NCI-H774 (cell line): ENCODE data around the gene ZNF586.
A peak's percentile ranks its signal among the peaks of the same experiment; 100 is the strongest.
"Not testable (repeated sequence)": the region's sequence is repeated elsewhere in the genome, so short reads cannot be mapped to it uniquely, and the experiment has no call there.

ENCODE experiments used
- DNase-seq: peaks from one replicate; lab custom pipeline; 2025; lab: John Stamatoyannopoulos, UW

Gene ZNF586

DNA sequence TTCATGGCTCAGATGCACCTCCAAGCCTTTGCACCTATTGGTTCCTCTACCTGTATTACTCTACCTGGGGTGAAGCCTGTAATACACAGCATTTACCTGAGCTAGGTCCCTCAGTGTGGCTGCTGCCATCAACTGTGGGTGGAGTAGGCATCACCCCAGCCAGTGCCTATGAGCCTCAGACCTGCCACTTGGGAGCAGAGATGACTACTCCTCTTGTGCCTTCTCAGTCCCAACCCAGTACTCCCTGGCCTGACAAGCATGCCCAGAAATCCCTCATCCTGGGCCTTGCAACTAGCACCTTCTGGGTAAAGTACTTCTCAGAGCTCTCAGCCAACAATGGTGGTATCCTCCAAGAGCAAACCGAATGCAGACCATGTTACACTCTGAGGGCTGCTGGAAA is 27.1 kb downstream of the ZNF586 start:
- not testable (repeated sequence) for DNase-seq

DNA sequence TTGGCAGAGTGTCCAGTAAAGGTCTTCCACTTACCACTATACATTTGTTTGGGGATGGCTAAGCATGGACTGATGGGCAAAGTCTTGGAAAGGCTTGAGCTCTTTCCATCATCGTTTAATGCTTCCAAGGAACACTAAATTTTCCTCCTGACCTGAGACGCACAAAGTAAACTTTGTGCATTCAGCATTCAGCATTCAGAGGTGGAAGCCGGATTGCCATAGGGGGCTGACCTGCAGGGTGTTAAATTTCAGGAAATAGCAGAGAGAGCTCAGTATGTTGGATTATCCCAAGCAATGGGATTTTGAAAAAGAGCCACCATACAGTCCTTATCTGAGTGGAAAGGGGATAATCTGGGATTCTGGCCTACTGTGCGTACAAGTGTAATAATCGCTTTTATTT is 31.2 kb downstream of the ZNF586 start:
- no peak for DNase-seq

DNA sequence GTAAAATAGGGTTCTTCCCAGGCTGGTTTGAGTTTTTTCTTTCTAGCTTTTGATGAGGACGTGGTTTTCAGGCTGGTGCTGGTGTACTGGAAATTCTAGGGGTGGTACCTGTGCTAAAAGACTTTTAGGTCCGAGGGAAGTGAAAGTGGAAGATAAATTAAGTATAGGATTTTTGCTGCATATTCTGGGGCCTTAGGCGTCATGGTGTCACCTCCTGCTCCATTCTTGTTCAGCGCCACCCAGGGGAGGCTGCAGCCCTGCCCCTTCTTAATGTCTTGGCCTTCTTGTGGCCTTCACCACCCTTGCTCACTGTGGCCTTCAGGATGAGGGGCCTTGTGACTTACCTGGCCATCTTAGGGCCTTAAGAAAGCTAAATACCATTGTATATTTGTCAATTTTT is 32.8 kb downstream of the ZNF586 start:
- no peak for DNase-seq

GRCh38 chr19:57803265-57803593 is 33.8 kb downstream of the ZNF586 start:
- DNase-seq: no peak

GRCh38 chr19:57803594-57804325 is 34.3 kb downstream of the ZNF586 start:
- DNase-seq: no peak

- DNase-seq: no peak
These were observed 38.1 kb downstream of the ZNF586 start for GRCh38 chr19:57807541-57807940.

DNA sequence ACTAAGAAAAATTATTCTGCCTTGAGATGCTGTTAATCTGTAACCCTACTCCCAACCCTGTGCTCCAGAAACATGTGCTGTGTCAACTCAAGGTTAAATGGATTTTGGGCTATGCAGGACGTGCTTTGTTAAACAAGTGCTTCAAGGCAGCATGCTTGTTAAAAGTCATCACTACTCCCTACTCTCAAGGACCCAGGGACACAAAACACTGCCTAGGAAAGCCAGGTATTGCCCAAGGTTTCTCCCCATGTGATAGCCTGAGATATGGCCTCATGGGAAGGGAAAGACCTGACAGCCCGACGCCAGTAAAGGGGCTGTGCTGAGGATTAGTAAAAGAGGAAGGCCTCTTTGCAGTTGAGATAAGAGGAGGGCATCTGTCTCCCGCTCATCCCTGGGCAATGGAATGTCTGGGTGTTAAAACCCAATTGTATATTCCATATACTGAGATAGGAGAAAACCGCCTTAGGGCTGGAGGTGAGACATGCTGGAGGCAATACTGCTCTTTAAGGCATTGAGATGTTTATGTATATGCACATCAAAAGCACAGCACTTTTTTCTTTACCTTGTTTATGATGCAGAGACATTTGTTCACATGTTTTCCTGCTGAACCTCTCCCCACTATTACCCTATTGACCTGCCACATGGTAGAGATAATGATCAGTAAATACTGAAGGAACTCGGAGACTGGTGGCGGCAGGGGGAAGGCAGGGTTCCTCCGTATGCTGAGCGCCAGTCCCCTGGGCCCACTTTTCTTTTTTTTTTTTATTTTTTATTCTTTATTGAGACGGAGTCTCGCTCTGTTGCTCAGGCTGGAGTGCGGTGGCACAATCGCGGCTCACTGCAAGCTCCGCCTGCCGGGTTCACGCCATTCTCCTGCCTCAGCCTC is 41.2 kb downstream of the ZNF586 start:
- not testable (repeated sequence) for DNase-seq

DNA sequence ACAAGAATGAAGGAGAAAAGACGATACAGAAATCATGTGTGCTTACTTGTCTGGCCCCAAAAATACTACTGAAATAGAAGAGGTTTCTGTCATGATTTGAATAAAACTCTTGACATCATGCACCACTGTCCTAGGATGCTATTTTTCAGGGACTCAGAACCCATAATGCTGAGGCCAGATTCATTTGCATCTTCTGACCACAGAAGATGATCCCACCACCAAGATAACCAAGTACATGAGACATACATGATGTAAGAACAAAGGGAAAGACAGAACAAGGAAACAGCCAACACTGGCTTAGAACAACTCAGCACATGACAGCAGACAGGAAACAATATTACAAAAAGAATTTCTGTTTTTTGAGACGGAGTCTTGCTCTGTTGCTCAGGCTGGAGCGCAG is 42.8 kb downstream of the ZNF586 start:
- no peak for DNase-seq

DNA sequence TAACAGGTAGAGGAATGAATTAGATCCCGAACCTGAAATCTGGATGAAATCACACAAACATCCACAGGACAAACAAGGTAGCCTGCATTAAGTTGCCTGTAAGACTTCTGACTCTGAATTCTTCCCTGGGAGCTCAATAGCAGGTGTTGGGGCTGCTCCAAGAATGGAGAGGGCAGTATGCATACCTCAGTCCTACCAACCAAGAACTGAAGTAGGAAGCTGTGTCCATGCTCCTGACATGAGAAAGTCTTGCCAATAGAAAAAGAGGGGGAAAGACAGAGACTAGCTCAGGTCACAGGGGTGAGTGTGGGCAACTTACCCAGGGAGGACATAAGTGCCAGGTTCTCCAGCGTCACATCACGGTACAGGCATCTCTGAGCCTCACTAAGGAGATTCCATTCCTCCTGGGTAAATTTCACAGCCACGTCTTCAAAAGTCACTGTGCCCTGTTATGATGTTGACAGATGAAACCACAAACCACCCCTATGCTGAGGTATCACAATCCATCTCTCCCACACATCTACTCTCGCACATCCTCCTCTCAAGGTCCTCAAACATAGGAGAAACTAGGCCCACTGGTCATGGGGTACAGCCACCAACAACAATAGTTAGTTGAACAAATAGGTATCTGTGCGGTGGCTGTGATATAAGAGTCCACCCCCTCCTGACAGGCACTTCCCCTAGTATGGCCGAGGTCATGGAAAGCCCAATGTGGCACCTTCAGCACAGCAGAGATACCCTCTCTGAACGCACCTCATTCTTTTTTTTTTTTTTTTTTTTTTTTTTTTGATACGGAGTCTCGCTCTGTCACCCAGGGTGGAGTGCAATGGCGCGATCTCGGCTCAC is 43.7 kb downstream of the ZNF586 start:
- DNase-seq: not testable (repeated sequence)

DNA sequence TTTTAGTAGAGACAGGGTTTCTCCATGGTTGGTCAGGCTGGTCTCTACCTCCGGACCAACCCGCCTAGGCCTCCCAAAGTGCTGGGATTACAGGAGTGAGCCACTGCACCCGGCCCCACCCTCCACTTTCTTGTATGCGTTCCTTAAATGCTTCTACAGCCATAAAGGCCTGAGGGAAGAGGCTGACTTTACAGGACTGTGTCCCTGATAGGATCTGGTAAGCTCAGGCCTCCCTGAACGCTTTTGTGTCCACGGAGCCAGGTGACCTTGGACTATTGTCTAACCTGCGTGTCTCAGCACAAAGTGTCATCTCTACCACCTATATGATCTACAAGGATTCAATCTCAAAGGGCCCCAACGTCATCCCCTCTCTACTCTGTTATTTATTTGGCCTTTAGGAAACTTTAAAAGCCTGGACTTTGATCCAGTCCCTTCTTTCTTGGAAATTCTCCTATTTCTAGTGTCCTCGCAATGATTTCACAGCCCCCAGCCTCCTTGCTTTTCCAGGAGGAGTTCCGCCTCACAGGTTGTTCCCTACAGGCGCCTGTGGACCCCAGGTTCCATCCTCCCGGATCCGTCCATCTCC is 44.5 kb downstream of the ZNF586 start:
- no peak for DNase-seq

- peak; percentile 92 for DNase-seq
These were observed 45.2 kb downstream of the ZNF586 start, which contains the start of gene ZNF552 for GRCh38 chr19:57814505-57815246. TSS of gene ZNF552 (minus strand) at chr19:57814913. CDS start at chr19:57814743, 170 bp downstream.

DNA sequence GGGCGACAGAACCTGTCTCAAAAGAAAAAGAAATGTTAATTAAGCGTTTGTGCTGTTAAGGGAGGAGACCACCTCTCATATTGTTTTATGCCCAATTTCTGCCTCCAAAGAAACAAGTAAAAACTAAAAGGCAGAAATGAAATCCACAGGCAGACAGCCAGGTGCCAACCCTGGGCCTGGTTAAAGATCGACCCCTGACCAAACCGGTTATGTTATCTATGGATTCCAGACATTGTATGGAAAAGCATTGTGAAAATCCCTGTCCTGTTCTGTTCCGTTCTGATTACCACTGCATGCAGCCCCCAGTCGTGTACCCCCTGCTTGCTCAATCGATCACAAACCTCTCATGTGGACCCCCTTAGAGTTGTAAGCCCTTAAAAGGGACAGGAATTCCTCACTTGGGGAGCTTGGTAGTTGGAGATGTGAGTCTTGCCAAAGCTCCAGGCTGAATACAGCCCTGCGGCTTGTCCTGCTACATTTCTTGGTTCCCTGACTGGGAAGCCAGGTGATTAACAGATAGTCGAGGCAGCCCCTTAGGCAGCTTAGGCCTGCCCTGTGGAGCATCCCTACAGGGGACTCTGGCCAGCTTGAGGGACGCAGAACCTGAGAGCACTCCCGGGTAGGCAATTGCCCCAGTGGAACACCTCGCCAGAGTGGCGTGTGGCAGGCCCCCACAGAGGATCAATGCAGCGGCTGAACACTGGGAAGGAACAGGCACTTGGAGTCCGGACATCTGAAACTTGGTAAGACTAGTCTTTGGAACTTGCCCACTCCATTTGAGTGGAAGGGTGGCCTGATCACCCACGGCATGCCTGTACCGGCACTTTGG is 46.0 kb downstream of the ZNF586 start:
- no peak for DNase-seq

DNA sequence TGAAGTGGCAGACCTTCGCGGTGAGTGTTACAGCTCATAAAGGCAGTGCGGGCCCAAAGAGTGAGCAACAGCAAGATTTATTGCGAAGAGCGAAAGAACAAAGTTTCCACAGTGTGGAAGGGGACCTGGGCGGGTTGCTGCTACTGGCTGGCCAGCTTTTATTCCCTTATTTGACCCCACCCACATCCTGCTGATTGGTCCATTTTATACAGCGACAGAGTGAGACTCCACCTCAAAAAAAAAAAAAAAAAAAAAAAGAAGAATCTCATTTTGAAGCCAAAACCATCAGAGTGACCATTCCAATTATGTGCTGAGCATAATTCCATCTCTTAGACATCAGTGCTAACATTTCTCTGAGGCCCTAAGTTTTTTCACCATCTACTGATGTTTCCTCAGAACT is 47.2 kb downstream of the ZNF586 start:
- DNase-seq: no peak

DNA sequence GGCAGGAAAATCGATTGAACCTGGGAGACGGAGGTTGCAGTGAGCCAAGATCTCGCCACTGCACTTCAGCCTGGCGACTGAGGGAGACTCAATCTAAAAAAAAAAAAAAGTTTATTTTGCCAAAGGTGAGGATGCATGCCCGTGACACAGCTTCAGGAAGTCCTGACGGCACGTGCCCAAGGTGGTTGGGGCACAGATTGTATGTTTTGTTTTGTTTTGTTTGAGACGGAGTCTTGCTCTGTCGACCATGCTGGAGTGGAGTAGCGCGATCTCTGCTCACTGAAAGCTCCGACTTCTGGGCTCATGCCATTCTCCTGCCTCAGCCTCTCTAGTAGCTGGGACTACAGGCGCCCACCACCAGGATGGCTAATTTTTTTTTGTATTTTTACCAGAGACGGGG is 48.5 kb downstream of the ZNF586 start:
- DNase-seq: no peak

GRCh38 chr19:57818378-57818777 is 48.9 kb downstream of the ZNF586 start:
- DNase-seq: no peak

DNA sequence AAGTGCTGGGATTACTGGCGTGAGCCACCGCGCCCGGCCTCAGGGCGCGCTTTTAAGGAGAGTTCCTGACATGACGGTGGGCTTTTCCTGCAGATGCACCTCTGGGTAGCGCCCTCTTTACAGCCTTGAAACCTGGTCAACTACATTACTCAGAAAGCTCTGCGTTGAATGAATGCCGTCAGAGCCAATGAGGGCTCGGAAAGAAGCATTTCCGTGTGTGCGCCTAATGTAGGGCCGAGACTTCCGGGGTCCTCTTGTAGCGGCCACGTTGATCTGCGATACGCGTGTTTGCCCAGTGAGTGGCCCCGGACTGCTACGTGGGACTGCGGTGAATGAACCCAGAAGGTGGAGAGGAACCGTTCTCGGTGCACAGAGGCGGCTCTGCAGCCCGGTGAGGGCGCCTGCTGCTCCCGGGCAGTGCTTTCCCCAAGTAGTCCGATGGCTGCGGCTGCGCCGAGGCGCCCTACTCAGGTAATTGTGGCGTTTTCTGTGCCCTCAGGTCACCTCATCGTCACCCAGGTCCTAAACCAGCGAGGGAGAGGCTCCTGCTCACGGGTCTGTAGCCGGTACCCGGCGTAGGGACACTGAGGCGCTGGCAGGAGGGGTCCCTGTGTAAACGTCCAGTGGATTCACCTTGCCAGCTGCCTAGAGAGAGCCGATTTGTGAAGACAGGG is 50.1 kb downstream of the ZNF586 start:
- peak; percentile 82 for DNase-seq

DNA sequence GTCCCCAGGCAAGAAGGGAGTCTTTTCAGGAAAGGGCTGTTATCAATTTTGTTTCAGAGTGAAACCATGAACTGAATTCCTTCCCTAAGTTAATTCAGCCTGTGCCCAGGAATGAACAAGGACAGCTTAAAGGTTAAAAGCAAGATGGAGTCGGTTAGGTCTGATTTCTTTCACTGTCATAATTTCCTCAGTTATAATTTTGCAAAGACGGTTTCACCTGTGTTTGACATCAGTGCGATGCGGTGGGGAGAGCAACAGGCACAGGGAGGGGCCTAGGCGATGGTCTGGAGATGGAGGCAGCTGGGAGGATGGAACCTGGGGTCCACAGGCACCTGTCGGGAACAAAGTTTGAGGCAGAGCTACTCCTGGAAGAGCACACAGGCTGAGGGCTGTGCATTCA is 51.1 kb downstream of the ZNF586 start:
- no peak for DNase-seq

- DNase-seq: not testable (repeated sequence)
These were observed 51.6 kb downstream of the ZNF586 start for GRCh38 chr19:57821095-57821494.

- not testable (repeated sequence) for DNase-seq
These were observed 52.0 kb downstream of the ZNF586 start for GRCh38 chr19:57821501-57821900.

DNA sequence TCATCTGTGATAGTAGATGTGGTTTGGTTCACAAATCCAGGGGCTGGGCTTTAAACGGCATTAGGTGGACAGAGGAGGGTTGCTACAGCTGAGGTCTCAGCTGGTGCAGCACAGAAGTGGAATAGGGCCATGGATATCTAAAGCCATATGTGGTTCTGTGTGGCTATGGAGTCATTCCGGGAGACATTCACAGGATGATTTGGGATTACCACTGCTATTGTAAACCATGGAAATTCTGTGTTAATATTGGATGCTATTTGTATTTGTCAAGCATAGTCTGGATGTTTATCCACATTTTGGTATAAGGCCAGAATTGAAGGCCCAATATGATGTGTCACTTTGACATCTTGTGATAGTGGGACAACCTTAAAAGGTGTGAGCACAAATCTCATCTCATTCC is 53.7 kb downstream of the ZNF586 start:
- DNase-seq: not testable (repeated sequence)
